ENCODE data around the gene SETD7.

- TF ChIP-seq CTCF (conservative IDR thresholded peaks at IDR 0.05; ENCODE audit: low read length): no peak
- no peak for TF ChIP-seq EZH2phosphoT487 (IDR thresholded peaks at IDR 0.05; ENCODE audit: borderline replicate concordance)
Measured at GRCh38 chr4:139450586-139450985, 105.4 kb downstream of the SETD7 start.
